CD4-positive, CD25-positive, alpha-beta regulatory T cell (primary cell): ENCODE measurements around the gene KCNAB2. TPM values are rescaled to one million over a fixed set of nuclear protein-coding genes. Genes with fewer than 3 reads are reported as not detected.

Source experiments
- ATAC-seq, 2 donors: fragments of 150-1000 bp; cut with Tn5 transposase; one replicate each; pipeline ENCODE4 v1.10.0; 2021; ENCODE audit warnings: low read depth in 2 of 2, moderate number of reproducible peaks in 2 of 2, moderate library complexity in 1 of 2
- DNase-seq, 3 donors: peaks; one replicate each; pipeline versions ENCODE4 v3.0.0 to v3.0.0-alpha.2; 2012 to 2022; ENCODE audit warnings: mixed read lengths in 1 of 3
- H3K27ac ChIP-seq: one replicate; pipeline ENCODE4 v1.7.0; 2013; ENCODE audit warnings: mild to moderate bottlenecking, low read length; ENCODE audit not compliant: insufficient read depth, poor library complexity, severe bottlenecking
- H3K27me3 ChIP-seq: one replicate; pipeline ENCODE4 v1.7.0; 2013; ENCODE audit warnings: low read length; ENCODE audit not compliant: control insufficient read depth, insufficient read depth
- H3K36me3 ChIP-seq: one replicate; pipeline ENCODE4 v1.7.0; 2013; ENCODE audit warnings: mild to moderate bottlenecking, low read length, moderate library complexity; ENCODE audit not compliant: control insufficient read depth, insufficient read depth
- H3K4me1 ChIP-seq: 2 replicates; pipeline ENCODE4 v1.7.0; 2013; ENCODE audit warnings: mild to moderate bottlenecking, low read length; ENCODE audit not compliant: insufficient read depth, control insufficient read depth, poor library complexity, severe bottlenecking
- H3K4me3 ChIP-seq: one replicate; pipeline ENCODE4 v1.7.0; 2013; ENCODE audit warnings: low read depth, mild to moderate bottlenecking, low read length, moderate library complexity
- H3K9me3 ChIP-seq, 2 experiments: 1 replicate in 1 of 2; 2 replicates in 1 of 2; pipeline ENCODE4 v1.7.0; 2013; ENCODE audit warnings: low read length in 2 of 2, mild to moderate bottlenecking in 1 of 2, moderate library complexity in 1 of 2; ENCODE audit not compliant: control insufficient read depth in 2 of 2
- H3K27ac Mint-ChIP-seq, 3 donors: one replicate each; pipeline ENCODE4 v1.8.0; 2020 to 2022; ENCODE audit warnings: mild to moderate bottlenecking in 3 of 3, mixed read lengths in 3 of 3, moderate library complexity in 2 of 3
- H3K27me3 Mint-ChIP-seq: one replicate; pipeline ENCODE4 v1.8.0; 2022; ENCODE audit warnings: mild to moderate bottlenecking, mixed read lengths
- H3K36me3 Mint-ChIP-seq: one replicate; pipeline ENCODE4 v1.8.0; 2020; ENCODE audit warnings: mixed read lengths
- H3K4me1 Mint-ChIP-seq, 4 donors: one replicate each; pipeline ENCODE4 v1.8.0; 2020 to 2022; ENCODE audit warnings: mixed read lengths in 4 of 4, mild to moderate bottlenecking in 1 of 4
- H3K4me3 Mint-ChIP-seq, 4 donors: one replicate each; pipeline ENCODE4 v1.8.0; 2020 to 2022; ENCODE audit warnings: mild to moderate bottlenecking in 4 of 4, mixed read lengths in 4 of 4, moderate library complexity in 3 of 4
- H3K9me3 Mint-ChIP-seq, 7 donors: one replicate each; pipeline ENCODE4 v1.8.0; 2020 to 2022; ENCODE audit warnings: mixed read lengths in 7 of 7, mild to moderate bottlenecking in 3 of 7, moderate library complexity in 2 of 7
- polyA plus RNA-seq, 4 donors: library from polyadenylated mRNA; unstranded; fragments of 300-500 nt; fragmentation: Illumina TruSeq; gene quantifications; one replicate each; pipeline ENCODE4 v1.2.3, GENCODE V29; 2021
- total RNA-seq: library from RNA; stranded (reverse); gene quantifications from one replicate; pipeline ENCODE4 v1.2.3, GENCODE V29; 2022

KCNAB2 gene
- total and polyA plus RNA-seq, 5 donors from 2014 or later = 21.2 to 244 (median 28.0) TPM

- no peak for ATAC-seq
- H3K36me3 ChIP-seq = peaks cover 75% of the 10 kb centered on the region
Observed at GRCh38 chr1:6080469-6080868, 34.8 kb downstream of the KCNAB2 start.

DNA sequence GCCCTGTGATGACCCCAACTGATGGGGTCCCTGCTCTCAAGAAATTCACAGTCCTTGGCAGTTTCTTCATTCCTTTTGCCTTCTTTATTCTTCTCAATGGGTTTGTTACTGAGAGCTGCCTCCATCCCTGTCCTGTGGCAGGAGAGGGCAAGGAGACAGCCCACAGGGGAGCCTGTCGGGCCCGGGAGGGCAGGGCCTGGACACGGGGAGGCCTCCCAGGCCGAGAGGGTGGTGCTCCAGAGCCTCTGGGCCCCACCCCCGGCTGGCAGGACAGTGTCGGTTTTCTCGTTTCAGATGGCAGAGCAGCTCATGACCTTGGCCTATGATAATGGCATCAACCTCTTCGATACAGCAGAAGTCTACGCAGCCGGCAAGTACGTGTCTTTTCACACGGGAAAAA, 36.2 kb downstream of the KCNAB2 start:
- Mint-ChIP-seq H3K4me3 (no peak overlapping the region), H3K27ac (no peak overlapping the region), H3K27me3 (no peaks in the 10 kb centered on the region), H3K36me3 (peaks cover 10% of the 10 kb centered on the region), H3K4me1 (peaks cover 0 to 5% (median 2%) of the 10 kb centered on the region in 4 donors), H3K9me3 (no peaks in the 10 kb centered on the region)
- Histone ChIP-seq H3K9me3 (no peaks in the 10 kb centered on the region), H3K4me3 (no peak overlapping the region), H3K27ac (no peak overlapping the region), H3K27me3 (no peaks in the 10 kb centered on the region), H3K36me3 (peaks cover 67% of the 10 kb centered on the region), H3K4me1 (no peaks in the 10 kb centered on the region)
- no peak for DNase-seq
- no peak for ATAC-seq

More at GRCh38 chr1:6080469-6080868, 34.8 kb downstream of the KCNAB2 start:
- Mint-ChIP-seq H3K36me3 (peaks cover 15% of the 10 kb centered on the region), H3K9me3 (no peaks in the 10 kb centered on the region), H3K4me1 (peaks cover 0 to 5% (median 0%) of the 10 kb centered on the region in 4 donors), H3K27me3 (no peaks in the 10 kb centered on the region), H3K27ac (no peak overlapping the region), H3K4me3 (no peak overlapping the region)
- Histone ChIP-seq H3K27ac (no peak overlapping the region), H3K9me3 (no peaks in the 10 kb centered on the region), H3K4me3 (no peak overlapping the region), H3K27me3 (no peaks in the 10 kb centered on the region), H3K4me1 (no peaks in the 10 kb centered on the region)
- DNase-seq = no peak

DNA sequence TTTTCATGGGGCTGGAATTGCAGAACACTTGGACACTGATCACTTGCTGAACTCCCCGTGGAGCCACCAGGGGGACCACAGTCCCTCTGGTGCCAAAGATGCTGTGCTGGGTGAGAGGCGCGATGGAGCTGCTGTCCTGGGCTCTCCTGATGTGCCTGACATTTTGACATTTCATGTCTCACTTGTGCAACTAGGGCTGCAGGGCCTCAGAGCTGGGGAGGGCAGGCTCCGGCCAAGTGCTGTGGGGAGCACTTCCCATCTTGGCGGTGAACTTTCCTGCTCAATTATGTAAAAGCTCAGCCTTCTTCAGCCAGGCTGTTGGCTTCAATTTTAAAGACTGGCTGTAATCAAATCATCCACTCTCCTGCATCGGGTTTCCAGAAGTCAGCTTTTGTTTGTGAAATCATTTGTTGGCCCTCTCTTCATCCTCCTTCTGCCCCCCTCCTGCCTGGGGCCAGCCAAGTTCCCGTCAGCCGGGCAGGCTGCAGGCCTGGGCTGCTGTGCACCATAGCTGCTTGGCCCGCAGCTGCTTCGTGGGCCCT, 36.8 kb downstream of the KCNAB2 start:
- peaks cover 67% of the 10 kb centered on the region for H3K36me3 ChIP-seq
- H3K27ac ChIP-seq = no peak overlapping the region
- no peaks in the 10 kb centered on the region for H3K9me3 Mint-ChIP-seq
- ATAC-seq = no peak
- no peaks in the 10 kb centered on the region for H3K4me1 ChIP-seq
- no peak for DNase-seq
- H3K4me1 Mint-ChIP-seq = peaks cover 0 to 5% (median 2%) of the 10 kb centered on the region in 4 donors
- no peaks in the 10 kb centered on the region for H3K9me3 ChIP-seq
- H3K36me3 Mint-ChIP-seq = peaks cover 14% of the 10 kb centered on the region
- no peaks in the 10 kb centered on the region for H3K27me3 ChIP-seq
- no peak overlapping the region for H3K27ac Mint-ChIP-seq
- no peak overlapping the region for H3K4me3 Mint-ChIP-seq
- H3K4me3 ChIP-seq = no peak overlapping the region
- H3K27me3 Mint-ChIP-seq = no peaks in the 10 kb centered on the region

DNA sequence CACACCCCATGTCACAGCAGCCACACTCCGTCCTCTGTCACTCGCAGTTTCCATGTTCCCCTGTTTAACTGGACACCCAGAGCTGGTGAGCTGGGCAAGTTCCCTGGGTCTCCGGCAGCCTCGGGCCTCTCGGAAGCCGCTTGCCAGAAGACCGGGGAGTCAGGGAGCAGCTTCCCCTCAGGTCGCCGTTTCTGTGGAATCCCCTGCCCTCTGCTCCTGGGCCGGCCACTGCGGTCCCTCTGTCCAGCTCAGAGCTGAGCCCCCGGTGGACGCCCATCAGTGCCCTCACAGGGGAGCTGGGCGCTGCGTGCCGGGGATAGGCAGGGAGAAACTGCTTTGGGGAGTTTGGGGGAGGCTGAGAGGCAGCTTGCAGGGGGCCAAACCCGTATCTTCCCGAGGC, 37.7 kb downstream of the KCNAB2 start:
- Mint-ChIP-seq H3K4me1 (peaks cover 0 to 5% (median 1%) of the 10 kb centered on the region in 4 donors), H3K27ac (peak overlapping the region in 1 of 3 donors; percentile 32), H3K27me3 (no peaks in the 10 kb centered on the region), H3K9me3 (no peaks in the 10 kb centered on the region), H3K4me3 (no peak overlapping the region), H3K36me3 (peaks cover 14% of the 10 kb centered on the region)
- Histone ChIP-seq H3K4me1 (no peaks in the 10 kb centered on the region), H3K36me3 (peaks cover 61% of the 10 kb centered on the region), H3K9me3 (no peaks in the 10 kb centered on the region), H3K4me3 (no peak overlapping the region), H3K27ac (no peak overlapping the region), H3K27me3 (no peaks in the 10 kb centered on the region)
- DNase-seq (no peak), ATAC-seq (no peak)

GRCh38 chr1:6083801-6084446, 38.2 kb downstream of the KCNAB2 start:
- Mint-ChIP-seq H3K36me3 (peaks cover 14% of the 10 kb centered on the region), H3K27ac (no peak overlapping the region), H3K4me3 (no peak overlapping the region)

GRCh38 chr1:6084781-6085495, 39.2 kb downstream of the KCNAB2 start:
- Mint-ChIP-seq H3K9me3 (no peaks in the 10 kb centered on the region), H3K27ac (peak overlapping the region in 1 of 3 donors; percentile 43), H3K4me3 (no peak overlapping the region), H3K4me1 (peaks cover 0 to 5% (median 0%) of the 10 kb centered on the region in 4 donors), H3K27me3 (no peaks in the 10 kb centered on the region), H3K36me3 (peaks cover 10% of the 10 kb centered on the region)
- Histone ChIP-seq H3K9me3 (no peaks in the 10 kb centered on the region), H3K36me3 (peaks cover 58% of the 10 kb centered on the region), H3K4me3 (no peak overlapping the region), H3K4me1 (no peaks in the 10 kb centered on the region), H3K27ac (no peak overlapping the region), H3K27me3 (no peaks in the 10 kb centered on the region)
- no peak for DNase-seq
- no peak for ATAC-seq

More at GRCh38 chr1:6083801-6084446, 38.2 kb downstream of the KCNAB2 start:
- no peaks in the 10 kb centered on the region for H3K9me3 ChIP-seq
- H3K27me3 ChIP-seq = no peaks in the 10 kb centered on the region
- ATAC-seq = no peak
- no peak overlapping the region for H3K4me3 ChIP-seq
- H3K36me3 ChIP-seq = peaks cover 59% of the 10 kb centered on the region
- Mint-ChIP-seq H3K27me3 (no peaks in the 10 kb centered on the region), H3K4me1 (peaks cover 0 to 5% (median 0%) of the 10 kb centered on the region in 4 donors), H3K9me3 (no peaks in the 10 kb centered on the region)
- no peak overlapping the region for H3K27ac ChIP-seq
- no peaks in the 10 kb centered on the region for H3K4me1 ChIP-seq
- no peak for DNase-seq

DNA sequence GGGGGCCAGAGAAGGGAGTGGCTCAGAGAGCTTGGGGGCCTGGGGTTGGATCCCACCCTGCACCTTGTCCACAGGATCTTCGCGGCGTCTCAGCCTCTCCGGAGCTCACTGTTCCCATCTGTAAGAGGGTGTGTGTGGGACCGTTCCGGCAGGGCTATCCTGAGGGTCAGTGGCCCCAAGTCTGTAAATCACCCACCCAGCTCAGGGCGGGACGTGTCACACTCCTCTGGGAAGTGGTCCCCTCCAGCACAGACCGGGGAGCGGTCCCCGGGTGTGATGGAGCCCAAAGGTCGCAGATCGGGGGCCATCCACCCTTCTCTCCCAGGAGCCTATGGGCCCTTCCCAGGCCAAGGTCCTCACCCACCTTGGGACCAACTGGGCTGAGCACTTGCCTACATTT, 40.0 kb downstream of the KCNAB2 start:
- Mint-ChIP-seq H3K27me3 (no peaks in the 10 kb centered on the region), H3K4me1 (peaks cover 0 to 5% (median 0%) of the 10 kb centered on the region in 4 donors), H3K9me3 (no peaks in the 10 kb centered on the region), H3K27ac (no peak overlapping the region), H3K36me3 (peaks cover 11% of the 10 kb centered on the region), H3K4me3 (no peak overlapping the region)
- Histone ChIP-seq H3K27ac (no peak overlapping the region), H3K4me3 (no peak overlapping the region), H3K9me3 (no peaks in the 10 kb centered on the region), H3K27me3 (no peaks in the 10 kb centered on the region), H3K4me1 (no peaks in the 10 kb centered on the region), H3K36me3 (peaks cover 57% of the 10 kb centered on the region)
- DNase-seq (no peak), ATAC-seq (no peak)
